ENCODE measurements around the gene NPHP4. TPM values are rescaled to one million over a fixed set of nuclear protein-coding genes. Genes with fewer than 3 reads are reported as not detected.

Gene NPHP4
- total RNA-seq, 1 experiment from 2014 or later, result 16.8 TPM

GRCh38 chr1:5834477-5835178, 157.6 kb downstream of the NPHP4 start:
- no peak for DNase-seq (ENCODE audit: low spot score)

GRCh38 chr1:5833911-5834310, 158.3 kb downstream of the NPHP4 start:
- Mint-ChIP-seq H3K27me3 (ENCODE audit: low read depth) (peaks cover 7% of the 10 kb centered on the region), H3K9me3 (peaks cover 8% of the 10 kb centered on the region), H3K4me1 (peaks cover 33% of the 10 kb centered on the region), H3K36me3 (no peaks in the 10 kb centered on the region; the same call in none of the 2 replicates), H3K4me3 (no peak overlapping the region), H3K27ac (no peak overlapping the region)
- ChIA-PET CTCF (no interaction called here), POLR2A (no interaction called here)
- ATAC-seq (no peak), DNase-seq (ENCODE audit: low spot score) (no peak)
- TF ChIP-seq NFATC4 (CRISPR knock-in tag; IDR thresholded peaks at IDR 0.05) (no peak), ZNF121 (CRISPR knock-in tag; IDR thresholded peaks at IDR 0.05) (no peak), E2F5 (CRISPR knock-in tag; IDR thresholded peaks at IDR 0.05) (no peak), CTCF (IDR thresholded peaks at IDR 0.05) (no peak), NFE2L1 (CRISPR knock-in tag; IDR thresholded peaks at IDR 0.05) (no peak), GRHL2 (CRISPR knock-in tag; IDR thresholded peaks at IDR 0.05; ENCODE audit: insufficient replicate concordance, severe bottlenecking) (no peak), GTF2I (CRISPR knock-in tag; conservative IDR thresholded peaks at IDR 0.05) (no peak), PRRX2 (CRISPR knock-in tag; IDR thresholded peaks at IDR 0.05) (no peak), CDX4 (CRISPR knock-in tag; IDR thresholded peaks at IDR 0.05; ENCODE audit: borderline replicate concordance) (no peak), AFF4 (CRISPR knock-in tag; IDR thresholded peaks at IDR 0.05; ENCODE audit: borderline replicate concordance) (no peak)
- TF ChIP-seq, protein P1, sequence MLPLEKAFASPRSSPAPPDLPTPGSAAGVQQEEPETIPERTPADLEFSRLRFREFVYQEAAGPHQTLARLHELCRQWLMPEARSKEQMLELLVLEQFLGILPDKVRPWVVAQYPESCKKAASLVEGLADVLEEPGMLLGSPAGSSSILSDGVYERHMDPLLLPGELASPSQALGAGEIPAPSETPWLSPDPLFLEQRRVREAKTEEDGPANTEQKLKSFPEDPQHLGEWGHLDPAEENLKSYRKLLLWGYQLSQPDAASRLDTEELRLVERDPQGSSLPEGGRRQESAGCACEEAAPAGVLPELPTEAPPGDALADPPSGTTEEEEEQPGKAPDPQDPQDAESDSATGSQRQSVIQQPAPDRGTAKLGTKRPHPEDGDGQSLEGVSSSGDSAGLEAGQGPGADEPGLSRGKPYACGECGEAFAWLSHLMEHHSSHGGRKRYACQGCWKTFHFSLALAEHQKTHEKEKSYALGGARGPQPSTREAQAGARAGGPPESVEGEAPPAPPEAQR (CRISPR knock-in tag; IDR thresholded peaks at IDR 0.05), result no peak
- TF ChIP-seq, protein P2, sequence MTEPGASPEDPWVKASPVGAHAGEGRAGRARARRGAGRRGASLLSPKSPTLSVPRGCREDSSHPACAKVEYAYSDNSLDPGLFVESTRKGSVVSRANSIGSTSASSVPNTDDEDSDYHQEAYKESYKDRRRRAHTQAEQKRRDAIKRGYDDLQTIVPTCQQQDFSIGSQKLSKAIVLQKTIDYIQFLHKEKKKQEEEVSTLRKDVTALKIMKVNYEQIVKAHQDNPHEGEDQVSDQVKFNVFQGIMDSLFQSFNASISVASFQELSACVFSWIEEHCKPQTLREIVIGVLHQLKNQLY (CRISPR knock-in tag; IDR thresholded peaks at IDR 0.05), result no peak

More at GRCh38 chr1:5834477-5835178, 157.6 kb downstream of the NPHP4 start:
- peaks cover 2% of the 10 kb centered on the region for H3K9me3 Mint-ChIP-seq
- ATAC-seq, result no peak
- H3K27ac Mint-ChIP-seq, result no peak overlapping the region
- H3K4me1 Mint-ChIP-seq, result peaks cover 33% of the 10 kb centered on the region
- POLR2A ChIA-PET, result no interaction called here
- peaks cover 7% of the 10 kb centered on the region for H3K27me3 Mint-ChIP-seq (ENCODE audit: low read depth)
- H3K4me3 Mint-ChIP-seq, result no peak overlapping the region
- TF ChIP-seq E2F5 (CRISPR knock-in tag; IDR thresholded peaks at IDR 0.05) (no peak), STAT6 (CRISPR knock-in tag; conservative IDR thresholded peaks at IDR 0.05; ENCODE audit: low read depth) (no peak)
- CTCF ChIA-PET, result interaction anchor here (1.2 kb wide), 1 partner anchor 89 kb away, joined by 5 read pairs; no protein-coding TSS in a partner anchor
- no peaks in the 10 kb centered on the region; the same call in none of the 2 replicates for H3K36me3 Mint-ChIP-seq
